Measurements from ENCODE around the gene FAIM2.

- TF ChIP-seq EZH2 (IDR thresholded peaks at IDR 0.05; ENCODE audit: low read length, missing control alignments) (no peak), CTCF (conservative IDR thresholded peaks at IDR 0.05 in 1 of 2, IDR thresholded peaks at IDR 0.05 in 1 of 2; ENCODE audit: low read depth in 1 of 2, low read length in 2 of 2) (no peak)
Observed at GRCh38 chr12:49948866-49949845, 45.5 kb upstream of the FAIM2 start.

Measured in fibroblast of lung (primary cell).